COR-L47 (cell line): ENCODE results near the gene NTF3.

ENCODE experiments used
- DNase-seq: peaks from one replicate; lab custom pipeline; 2025; lab: John Stamatoyannopoulos, UW

The NTF3 gene

GRCh38 chr12:5511644-5512600 is 80.0 kb downstream of the NTF3 start:
- no peak for DNase-seq

GRCh38 chr12:5512601-5512970 is 80.7 kb downstream of the NTF3 start:
- DNase-seq = no peak

- DNase-seq = no peak
Observed at GRCh38 chr12:5513406-5513805, 81.5 kb downstream of the NTF3 start.

GRCh38 chr12:5514016-5514415 is 82.1 kb downstream of the NTF3 start:
- no peak for DNase-seq

DNA sequence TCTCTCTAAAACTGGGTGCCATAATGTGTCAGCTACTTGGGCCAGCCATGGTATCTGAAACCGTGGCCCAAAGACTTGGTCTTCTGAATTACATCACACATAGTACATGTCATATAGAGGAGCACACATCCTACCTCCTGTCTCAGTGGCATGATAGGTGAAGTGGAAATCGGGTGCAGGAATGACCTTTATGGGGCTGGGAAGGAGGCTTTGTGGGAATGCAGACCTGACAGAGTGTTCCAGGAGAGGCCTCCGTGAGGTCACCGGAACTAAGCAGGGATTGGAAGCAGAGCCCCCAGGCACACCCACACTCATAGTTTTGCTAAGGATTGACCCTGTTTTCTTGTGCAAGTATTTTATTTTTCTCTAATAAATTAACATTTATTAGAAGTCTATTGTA is 82.6 kb downstream of the NTF3 start:
- DNase-seq = no peak

DNA sequence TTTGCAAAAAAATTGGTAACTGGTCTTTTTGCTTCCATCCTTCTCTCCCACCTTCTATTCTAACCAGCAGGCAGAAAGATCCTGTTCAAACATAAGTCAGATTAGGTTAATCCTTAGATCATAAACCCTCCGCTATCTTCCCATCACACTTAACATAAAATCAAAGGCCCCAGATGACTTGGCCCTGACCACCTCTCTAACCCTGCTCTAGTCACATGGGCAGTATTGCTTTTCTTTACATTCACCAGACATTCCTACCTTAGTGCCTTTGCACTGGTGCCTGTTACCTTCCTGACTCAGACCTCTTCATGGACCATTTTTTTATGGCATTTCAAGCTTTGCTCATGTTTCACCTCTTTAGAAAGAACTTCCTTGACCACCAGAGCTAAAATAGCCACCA is 83.5 kb downstream of the NTF3 start:
- DNase-seq = no peak

DNA sequence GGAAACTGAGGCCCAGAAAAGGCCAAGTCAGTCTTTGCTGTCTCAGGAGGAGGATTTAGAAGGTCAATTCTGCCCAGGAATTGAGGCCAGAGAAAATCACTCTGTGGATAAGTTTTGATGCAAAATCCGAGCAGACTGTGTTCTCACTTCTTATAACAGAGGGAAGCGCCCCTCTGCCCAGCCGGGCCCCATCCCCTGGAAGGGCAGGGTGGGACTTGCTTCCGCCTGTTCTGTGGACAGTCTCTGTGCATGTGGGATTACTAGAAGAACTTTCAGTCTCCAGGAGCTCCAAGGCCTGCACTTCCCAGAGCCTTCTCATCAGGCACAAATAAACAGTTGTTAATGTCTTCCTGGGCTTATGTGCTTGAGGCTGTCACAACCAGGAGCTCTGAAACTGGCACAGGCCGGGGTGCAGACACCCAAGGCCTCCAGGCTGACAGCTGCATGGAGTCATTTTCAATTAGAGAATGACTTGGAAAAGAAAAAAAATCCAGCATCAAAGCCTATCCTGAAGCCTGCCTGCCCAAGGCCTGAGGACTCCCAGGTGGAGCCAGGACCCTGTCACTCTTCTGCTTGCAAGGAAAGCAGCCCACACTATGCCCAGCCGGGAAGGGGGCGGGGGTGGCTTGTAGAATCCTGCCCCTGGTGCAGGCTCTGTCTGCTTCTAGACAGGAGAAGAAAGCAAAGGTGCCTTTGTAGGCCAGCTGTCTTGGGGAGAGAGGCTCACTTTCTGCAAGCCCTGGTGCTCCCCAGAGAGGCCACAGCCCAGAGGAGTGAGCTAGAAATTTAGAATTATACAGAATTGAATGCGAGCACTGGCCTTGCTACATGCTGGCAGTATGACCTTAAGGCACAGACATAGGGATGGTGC is 84.7 kb downstream of the NTF3 start:
- DNase-seq = no peak

DNA sequence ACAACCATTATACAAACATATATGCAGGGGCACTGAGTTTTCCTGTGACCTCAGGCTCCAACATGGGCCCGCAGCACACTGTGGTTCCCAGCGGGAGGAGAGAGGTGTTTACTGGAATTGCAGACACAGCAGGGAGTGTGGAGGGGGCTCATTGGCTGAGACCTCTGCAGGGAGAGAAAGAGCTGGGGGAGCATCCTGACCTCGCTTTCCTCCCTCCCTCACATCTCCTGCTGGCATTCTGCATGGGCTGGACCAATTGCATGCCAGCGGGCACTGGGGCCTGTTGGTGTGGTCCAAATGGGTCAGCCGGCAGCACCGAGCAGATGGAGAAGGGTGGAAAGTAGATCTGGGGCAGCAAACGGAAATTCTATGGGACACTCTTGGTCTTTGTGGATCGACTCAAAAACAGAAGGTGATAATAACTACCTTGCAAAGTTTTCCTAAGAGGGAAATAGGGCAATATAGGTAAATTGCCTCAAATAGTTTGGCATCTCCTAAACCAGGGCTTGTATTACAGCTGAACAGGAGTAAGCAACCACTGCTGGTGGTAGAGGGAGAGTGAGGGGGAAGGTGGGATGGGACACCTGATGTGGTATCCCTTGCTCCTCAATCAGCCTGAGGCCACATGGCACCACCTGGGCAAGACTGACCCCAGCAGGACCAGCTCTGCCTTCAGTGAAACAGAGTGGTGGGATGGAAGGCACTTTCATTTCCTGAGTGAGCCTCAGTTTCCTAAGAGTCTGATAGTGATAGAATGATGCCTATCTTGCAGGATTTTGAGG is 86.9 kb downstream of the NTF3 start:
- no peak for DNase-seq

GRCh38 chr12:5520037-5520436 is 88.1 kb downstream of the NTF3 start:
- no peak for DNase-seq

GRCh38 chr12:5520831-5521230 is 88.9 kb downstream of the NTF3 start:
- DNase-seq = no peak

GRCh38 chr12:5521456-5522325 is 89.8 kb downstream of the NTF3 start:
- DNase-seq = no peak

- no peak for DNase-seq
Observed at GRCh38 chr12:5522432-5523335, 90.8 kb downstream of the NTF3 start.

DNA sequence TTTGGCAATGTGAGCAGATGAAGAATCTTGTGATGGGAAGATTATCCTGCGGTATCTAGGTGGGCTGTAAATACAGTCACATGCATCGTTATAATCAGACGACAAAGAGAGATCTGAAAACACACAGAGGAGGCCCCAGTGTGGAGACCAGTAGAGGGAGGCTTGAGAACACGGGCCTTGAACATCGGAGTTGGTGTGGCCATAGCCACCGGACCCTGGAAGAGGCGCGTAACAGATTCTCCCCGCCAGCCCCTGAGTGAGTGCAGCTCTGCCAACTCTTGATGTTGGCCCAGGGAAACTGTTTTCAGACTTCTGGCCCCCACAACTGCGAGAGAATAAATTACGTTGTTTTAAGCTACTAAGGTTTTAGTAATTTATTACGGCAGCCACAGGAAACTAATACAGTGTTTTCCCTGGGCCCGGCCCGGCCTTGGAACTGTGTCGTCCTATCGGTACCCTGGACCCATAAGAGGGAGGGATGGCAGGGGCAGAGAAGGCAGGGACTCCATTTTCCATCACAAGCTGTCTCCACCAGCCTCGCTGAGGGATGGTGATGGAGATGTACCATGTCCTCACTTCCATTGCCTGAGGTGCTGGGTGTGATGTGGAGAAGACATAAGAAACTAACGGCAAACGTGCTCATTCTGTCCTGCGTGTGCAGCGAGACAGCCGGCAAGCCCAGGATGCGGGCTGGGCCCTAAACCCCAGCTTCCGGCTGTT is 91.6 kb downstream of the NTF3 start:
- DNase-seq = no peak

- DNase-seq = no peak
Observed at GRCh38 chr12:5524116-5524768, 92.3 kb downstream of the NTF3 start.

DNA sequence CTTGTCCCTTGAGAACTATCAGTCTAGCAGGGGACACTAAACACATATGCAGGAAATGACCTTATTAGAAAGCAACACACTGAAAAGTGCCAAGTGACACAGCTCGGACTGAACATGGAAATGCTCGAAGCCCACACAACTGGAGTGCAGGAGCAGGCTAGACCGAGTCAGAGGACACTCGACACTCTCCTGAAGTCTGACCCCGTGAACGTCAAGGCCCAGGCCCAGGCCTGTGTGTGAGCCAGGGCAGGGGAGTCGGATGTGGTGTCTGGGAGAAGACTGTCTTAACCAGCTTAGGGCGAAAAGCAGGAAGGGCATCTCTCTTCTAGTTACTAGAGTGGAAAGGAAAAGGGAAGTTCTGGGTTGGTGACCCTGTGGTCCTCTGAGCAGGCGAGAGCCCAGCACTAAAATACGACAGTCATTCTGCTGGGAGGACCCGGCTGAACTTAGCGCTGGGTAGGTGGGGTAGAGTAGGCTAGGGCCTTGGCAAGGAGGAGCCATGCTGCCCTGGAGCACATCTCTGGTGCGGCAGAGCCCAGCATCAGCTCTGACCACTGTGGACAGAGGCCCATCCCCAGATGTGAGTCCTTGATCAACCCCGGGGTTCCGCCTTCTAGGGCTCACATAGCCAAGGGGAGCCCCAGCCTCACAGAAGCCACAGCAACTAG is 93.0 kb downstream of the NTF3 start:
- DNase-seq = no peak

GRCh38 chr12:5525783-5526367 is 94.0 kb downstream of the NTF3 start:
- no peak for DNase-seq

GRCh38 chr12:5533368-5533767 is 101.5 kb downstream of the NTF3 start:
- no peak for DNase-seq
